GM18498 (cell line): Measurements from ENCODE around the gene ITGB1.

Experiments
- ATAC-seq: cut with Tn5 transposase; IDR thresholded peaks from one replicate; pipeline ENCODE4 v1.9.1; 2021; ENCODE audit warnings: mild to moderate bottlenecking, moderate library complexity; ENCODE audit not compliant: unreplicated experiment

ITGB1 gene

GRCh38 chr10:32893916-32894664 lies 63.9 kb downstream of the ITGB1 start:
- no peak for ATAC-seq

- ATAC-seq, result no peak
These were observed 64.6 kb downstream of the ITGB1 start for GRCh38 chr10:32893434-32893833.

GRCh38 chr10:32891261-32891660 lies 66.8 kb downstream of the ITGB1 start:
- no peak for ATAC-seq

GRCh38 chr10:32890444-32890843 lies 67.6 kb downstream of the ITGB1 start:
- ATAC-seq, result no peak

GRCh38 chr10:32889631-32890212 lies 68.3 kb downstream of the ITGB1 start:
- ATAC-seq, result no peak

- no peak for ATAC-seq
These were observed 69.7 kb downstream of the ITGB1 start for GRCh38 chr10:32888161-32888927.

DNA sequence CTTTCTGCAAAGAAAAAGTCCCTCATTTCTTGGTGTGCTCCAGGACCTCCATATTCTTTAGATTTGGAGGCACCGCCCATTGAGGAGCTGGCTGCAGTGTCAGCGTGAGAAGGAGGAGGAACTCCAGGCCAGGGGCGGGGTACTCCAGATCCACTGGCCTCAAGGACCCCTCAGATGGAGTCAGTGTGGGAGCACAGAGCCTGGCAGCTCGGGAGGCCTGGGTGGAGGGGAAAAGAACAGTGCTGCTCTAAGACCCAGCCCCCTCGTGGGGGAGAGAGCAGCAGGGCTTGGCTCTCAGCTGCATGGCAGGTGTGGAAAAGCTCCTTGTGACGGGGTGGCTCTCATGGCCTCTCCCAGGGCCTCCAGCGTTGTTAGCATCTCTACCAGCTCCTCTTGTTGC lies 70.5 kb downstream of the ITGB1 start:
- ATAC-seq, result no peak

- ATAC-seq, result no peak
These were observed 76.0 kb downstream of the ITGB1 start for GRCh38 chr10:32882076-32882475.

GRCh38 chr10:32878646-32879045 lies 79.4 kb downstream of the ITGB1 start:
- no peak for ATAC-seq

- no peak for ATAC-seq
These were observed 80.1 kb downstream of the ITGB1 start for GRCh38 chr10:32877915-32878314.

GRCh38 chr10:32865170-32865569 lies 92.9 kb downstream of the ITGB1 start:
- no peak for ATAC-seq

DNA sequence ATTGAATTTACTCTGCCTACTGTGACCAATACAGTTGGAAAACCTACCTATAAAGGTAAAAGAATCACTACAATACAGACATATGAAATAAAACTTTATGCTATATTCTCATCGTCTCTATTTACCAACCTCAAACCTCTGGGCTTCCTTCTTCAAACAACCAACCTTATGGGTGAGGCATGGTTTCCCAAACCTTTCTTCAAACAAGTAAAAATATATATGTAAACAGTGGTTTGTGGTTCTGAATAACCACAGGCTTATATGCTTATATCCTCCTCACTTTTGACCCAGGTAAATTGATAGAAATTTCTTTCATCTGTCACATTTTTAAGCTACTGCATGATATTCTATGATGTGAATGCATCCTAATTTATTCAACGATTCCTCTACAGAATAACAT lies 103.6 kb downstream of the ITGB1 start:
- ATAC-seq, result no peak

GRCh38 chr10:32851301-32851700 lies 106.7 kb downstream of the ITGB1 start:
- ATAC-seq, result no peak
